Activated CD8-positive, alpha-beta T cell treated with anti-CD3 and anti-CD28 coated beads, Interleukin-2, amount 10 ng/mL, durations not matched to agents 7 days and 5 days (primary cell): ENCODE results near the gene BRI3BP. TPM values are rescaled to one million over a fixed set of nuclear protein-coding genes. Genes with fewer than 3 reads are reported as not detected.

Experiments used
- ATAC-seq: fragments of 150-1000 bp; cut with Tn5 transposase; one replicate; pipeline ENCODE4 v1.10.0; 2021; ENCODE audit warnings: moderate library complexity
- CTCF ChIA-PET: fragments of 350-600 bp; sonication (Branson Sonifier 250); formaldehyde crosslinking; loops from one replicate; lab custom pipeline; 2021; ENCODE audit warnings: antibody characterized with exemption; lab: Charles Lee
- POLR2A ChIA-PET: fragments of 350-600 bp; sonication (Branson Sonifier 250); formaldehyde crosslinking; loops from one replicate; lab custom pipeline; 2021; ENCODE audit warnings: antibody characterized with exemption; lab: Charles Lee
- DNase-seq: peaks from one replicate; pipeline ENCODE4 v3.0.0-alpha.2; 2020
- H3K27ac Mint-ChIP-seq: one replicate; pipeline ENCODE4 v1.8.0; 2021; ENCODE audit warnings: mild to moderate bottlenecking, mixed read lengths
- H3K27me3 Mint-ChIP-seq: one replicate; pipeline ENCODE4 v1.8.0; 2021; ENCODE audit warnings: low read depth, mixed read lengths
- H3K36me3 Mint-ChIP-seq: one replicate; pipeline ENCODE4 v1.8.0; 2021; ENCODE audit warnings: low read depth, mixed read lengths
- H3K4me1 Mint-ChIP-seq: one replicate; pipeline ENCODE4 v1.8.0; 2021; ENCODE audit warnings: low read depth, mixed read lengths
- H3K4me3 Mint-ChIP-seq: one replicate; pipeline ENCODE4 v1.8.0; 2021; ENCODE audit warnings: mild to moderate bottlenecking, mixed read lengths
- H3K9me3 Mint-ChIP-seq: one replicate; pipeline ENCODE4 v1.8.0; 2022; ENCODE audit warnings: mixed read lengths; ENCODE audit not compliant: insufficient read depth
- total RNA-seq, 2 experiments: library from RNA; stranded (reverse); gene quantifications; one replicate each; pipeline ENCODE4 v1.2.3, GENCODE V29; 2021

The BRI3BP gene, protein sequence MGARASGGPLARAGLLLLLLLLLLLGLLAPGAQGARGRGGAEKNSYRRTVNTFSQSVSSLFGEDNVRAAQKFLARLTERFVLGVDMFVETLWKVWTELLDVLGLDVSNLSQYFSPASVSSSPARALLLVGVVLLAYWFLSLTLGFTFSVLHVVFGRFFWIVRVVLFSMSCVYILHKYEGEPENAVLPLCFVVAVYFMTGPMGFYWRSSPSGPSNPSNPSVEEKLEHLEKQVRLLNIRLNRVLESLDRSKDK
- 10 to 100 TPM; 26.5 to 27.0 TPM for total RNA-seq

DNA sequence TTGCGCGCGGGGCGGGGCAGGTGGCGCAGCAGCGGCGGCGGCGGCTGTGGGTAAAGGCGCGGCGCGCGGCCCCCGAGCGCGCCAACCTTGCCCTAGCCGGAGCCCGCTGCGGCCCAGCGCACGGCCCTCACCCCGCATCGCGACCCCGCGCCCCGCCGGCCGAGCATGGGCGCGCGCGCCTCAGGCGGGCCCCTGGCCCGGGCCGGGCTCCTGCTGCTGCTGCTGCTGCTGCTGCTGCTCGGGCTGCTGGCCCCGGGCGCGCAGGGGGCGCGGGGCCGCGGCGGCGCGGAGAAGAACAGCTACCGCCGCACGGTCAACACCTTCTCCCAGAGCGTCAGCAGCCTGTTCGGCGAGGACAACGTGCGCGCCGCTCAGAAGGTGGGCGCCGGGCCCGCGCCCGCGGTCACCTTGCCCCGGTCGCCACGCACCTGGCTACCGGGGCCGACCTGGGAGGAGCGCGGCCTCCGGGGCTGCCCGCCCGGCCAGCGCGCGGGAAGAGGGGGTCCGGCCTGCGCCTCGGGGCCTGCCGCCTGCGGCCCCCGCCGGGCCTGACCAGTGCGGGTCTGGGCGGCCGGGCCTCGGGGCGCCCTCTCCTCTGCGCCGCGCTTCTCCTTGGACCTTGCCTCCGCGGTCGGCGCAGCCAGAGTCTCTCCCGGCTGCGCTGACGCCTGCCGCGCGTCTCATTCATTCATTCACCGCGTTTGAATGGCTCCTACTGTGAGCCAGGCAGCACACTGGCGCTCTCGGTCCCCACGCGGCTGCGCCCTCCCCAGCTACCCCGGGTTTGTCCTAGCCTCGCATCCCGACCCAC lies at the start of gene BRI3BP:
TSS of gene BRI3BP (plus strand) at position 20 of the 811 bp plus-strand sequence. CDS start at position 166, 146 bp downstream.
- Mint-ChIP-seq H3K36me3 (peaks cover 14% of the 10 kb centered on the region), H3K4me3 (peak within 1 kb of the TSS; percentile 92), H3K27me3 (no peaks in the 10 kb centered on the region), H3K9me3 (no peaks in the 10 kb centered on the region), H3K4me1 (peaks cover 32% of the 10 kb centered on the region), H3K27ac (peak within 1 kb of the TSS; percentile 93)
- peak; percentile 43 for DNase-seq
- POLR2A ChIA-PET, result interaction anchor here (0.9 to 3.4 kb wide), 5 partner anchors 56 to 83 kb away, joined by 3 to 13 read pairs (median 3); partner anchors contain the start of gene UBC
- ATAC-seq, result peak; percentile 75
- CTCF ChIA-PET, result interaction anchor here (0.7 to 3.4 kb wide), 11 partner anchors 48 to 87 kb away, joined by 3 to 21 read pairs (median 4); partner anchors contain the start of gene AACS

DNA sequence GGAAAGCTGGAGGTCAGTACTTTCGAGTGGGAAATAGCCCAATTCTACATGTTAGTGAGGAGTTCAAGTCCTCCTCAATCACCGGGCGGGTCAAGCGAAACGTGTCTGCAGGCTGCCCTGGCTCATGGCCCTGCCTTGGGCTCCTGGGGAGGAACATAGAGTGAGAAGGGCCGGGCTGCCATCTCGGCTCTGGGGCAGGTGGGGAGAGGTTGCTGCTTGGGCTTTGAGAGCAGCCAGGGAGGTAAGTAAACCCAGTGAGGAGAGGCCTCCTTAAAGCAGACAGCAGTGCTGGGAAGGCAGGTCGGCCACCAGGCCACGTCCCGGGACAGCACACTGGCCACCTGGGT lies 47.0 kb upstream of the BRI3BP start:
- POLR2A ChIA-PET, result interaction anchor here (0.7 kb wide), 1 partner anchor 47 kb away, joined by 3 read pairs; no protein-coding TSS in a partner anchor
- H3K27me3 Mint-ChIP-seq, result no peaks in the 10 kb centered on the region
- DNase-seq (no peak), ATAC-seq (no peak)
- H3K4me3 Mint-ChIP-seq, result no peak overlapping the region
- CTCF ChIA-PET, result no interaction called here
- H3K9me3 Mint-ChIP-seq, result no peaks in the 10 kb centered on the region
- H3K4me1 Mint-ChIP-seq, result peaks cover 5% of the 10 kb centered on the region
- H3K27ac Mint-ChIP-seq, result no peak overlapping the region
- peaks cover 25% of the 10 kb centered on the region for H3K36me3 Mint-ChIP-seq

DNA sequence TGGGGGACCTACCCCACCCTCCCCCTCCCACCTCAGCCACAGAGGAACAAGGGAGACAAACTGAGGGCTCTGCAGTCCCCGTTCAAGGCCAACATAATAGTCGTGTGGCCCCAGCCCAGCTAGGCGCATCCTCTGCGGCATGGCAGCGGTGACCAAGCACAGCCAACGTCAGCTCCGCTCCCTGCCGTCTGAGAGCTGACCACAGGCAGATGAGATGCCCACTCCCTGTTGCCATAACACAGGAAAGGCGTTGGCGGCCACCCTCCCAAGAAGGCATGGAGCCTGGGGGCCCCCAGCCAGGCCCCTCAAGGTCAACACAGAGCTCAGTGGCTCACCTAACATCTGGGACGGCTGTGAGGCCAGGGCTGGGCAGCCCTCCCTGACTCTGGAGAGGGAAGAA lies 46.4 kb upstream of the BRI3BP start:
- H3K4me3 Mint-ChIP-seq, result no peak overlapping the region
- peaks cover 2% of the 10 kb centered on the region for H3K4me1 Mint-ChIP-seq
- ChIA-PET CTCF (no interaction called here), POLR2A (interaction anchor here (0.6 kb wide), 1 partner anchor 32 kb away, joined by 3 read pairs; the partner anchor contains the start of gene UBC)
- no peaks in the 10 kb centered on the region for H3K9me3 Mint-ChIP-seq
- H3K36me3 Mint-ChIP-seq, result peaks cover 28% of the 10 kb centered on the region
- no peaks in the 10 kb centered on the region for H3K27me3 Mint-ChIP-seq
- ATAC-seq, result peak; percentile 21
- no peak for DNase-seq
- no peak overlapping the region for H3K27ac Mint-ChIP-seq

DNA sequence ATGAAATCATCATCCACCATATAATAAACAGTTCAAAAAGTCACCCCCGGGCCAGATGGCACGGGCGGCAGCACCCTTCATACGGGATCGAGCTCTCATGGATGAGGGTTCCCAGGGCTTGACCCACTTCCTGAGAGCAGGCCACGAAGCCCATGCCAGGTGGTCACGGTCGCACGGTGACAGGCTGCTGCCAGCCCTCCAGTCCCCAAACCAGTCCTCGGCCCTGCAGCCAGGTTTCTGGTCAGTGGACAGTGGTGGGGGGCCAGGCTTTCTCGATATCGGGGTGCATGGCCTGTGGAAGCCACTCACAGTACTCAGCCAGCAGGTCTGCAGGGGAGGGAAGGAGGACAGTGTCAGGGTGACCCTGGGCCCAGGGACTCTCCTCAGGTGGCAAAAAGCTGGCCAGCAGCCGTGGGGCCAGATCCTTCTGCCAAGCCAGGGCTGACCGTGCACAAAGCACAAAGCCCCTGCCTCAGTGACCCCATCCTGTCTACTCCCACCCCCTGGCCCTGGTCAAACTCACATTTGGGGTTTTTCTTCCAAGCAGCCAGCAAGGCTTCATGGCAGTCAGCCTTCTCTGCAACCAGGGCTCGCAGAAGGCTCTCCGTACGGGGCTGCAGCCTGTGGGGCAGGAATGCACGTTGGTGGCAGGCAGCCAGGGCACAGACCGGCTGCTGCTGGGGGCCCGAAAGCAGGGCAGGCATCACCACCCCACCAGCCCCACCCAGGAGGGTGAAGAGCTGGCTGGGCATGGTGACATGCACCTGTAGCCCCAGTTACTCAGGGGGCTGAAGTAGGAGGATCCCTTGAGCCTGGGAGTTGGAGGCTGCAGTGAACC lies 45.7 kb upstream of the BRI3BP start:
- Mint-ChIP-seq H3K27ac (no peak overlapping the region), H3K4me3 (no peak overlapping the region), H3K27me3 (no peaks in the 10 kb centered on the region), H3K9me3 (no peaks in the 10 kb centered on the region), H3K36me3 (peaks cover 25% of the 10 kb centered on the region), H3K4me1 (no peaks in the 10 kb centered on the region)
- ChIA-PET POLR2A (interaction anchor here (0.6 kb wide), 1 partner anchor 33 kb away, joined by 3 read pairs; the partner anchor contains the start of gene UBC), CTCF (interaction anchor here (1.3 kb wide), 1 partner anchor 7 kb away, joined by 4 read pairs; no protein-coding TSS in a partner anchor)
- no peak for DNase-seq
- no peak for ATAC-seq

DNA sequence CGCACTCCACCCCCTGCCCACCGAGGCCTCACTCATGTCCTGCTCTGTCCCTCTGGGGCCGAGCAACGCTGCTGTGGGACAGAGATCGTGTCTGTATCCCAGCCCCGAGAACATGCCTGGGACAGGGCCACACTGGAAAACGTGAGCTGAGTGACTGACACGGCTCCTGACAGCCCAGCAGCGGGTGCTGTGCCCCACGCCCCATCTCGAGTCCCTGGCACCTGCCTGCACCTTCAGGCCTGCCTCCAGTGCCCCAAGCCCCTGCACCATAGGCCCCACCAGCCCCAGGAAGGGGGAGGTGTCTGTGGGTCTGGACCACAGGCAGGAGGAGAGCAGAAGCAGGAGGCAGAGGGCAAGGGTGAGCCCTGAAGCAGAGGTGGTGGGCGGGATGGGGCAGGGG lies 44.4 kb upstream of the BRI3BP start:
- H3K4me1 Mint-ChIP-seq, result no peaks in the 10 kb centered on the region
- H3K9me3 Mint-ChIP-seq, result no peaks in the 10 kb centered on the region
- H3K27ac Mint-ChIP-seq, result no peak overlapping the region
- H3K36me3 Mint-ChIP-seq, result peaks cover 27% of the 10 kb centered on the region
- no peaks in the 10 kb centered on the region for H3K27me3 Mint-ChIP-seq
- ATAC-seq (no peak), DNase-seq (no peak)
- CTCF ChIA-PET, result interaction anchor here (1.3 kb wide), 1 partner anchor 9 kb away, joined by 4 read pairs; no protein-coding TSS in a partner anchor
- POLR2A ChIA-PET, result no interaction called here
- no peak overlapping the region for H3K4me3 Mint-ChIP-seq

DNA sequence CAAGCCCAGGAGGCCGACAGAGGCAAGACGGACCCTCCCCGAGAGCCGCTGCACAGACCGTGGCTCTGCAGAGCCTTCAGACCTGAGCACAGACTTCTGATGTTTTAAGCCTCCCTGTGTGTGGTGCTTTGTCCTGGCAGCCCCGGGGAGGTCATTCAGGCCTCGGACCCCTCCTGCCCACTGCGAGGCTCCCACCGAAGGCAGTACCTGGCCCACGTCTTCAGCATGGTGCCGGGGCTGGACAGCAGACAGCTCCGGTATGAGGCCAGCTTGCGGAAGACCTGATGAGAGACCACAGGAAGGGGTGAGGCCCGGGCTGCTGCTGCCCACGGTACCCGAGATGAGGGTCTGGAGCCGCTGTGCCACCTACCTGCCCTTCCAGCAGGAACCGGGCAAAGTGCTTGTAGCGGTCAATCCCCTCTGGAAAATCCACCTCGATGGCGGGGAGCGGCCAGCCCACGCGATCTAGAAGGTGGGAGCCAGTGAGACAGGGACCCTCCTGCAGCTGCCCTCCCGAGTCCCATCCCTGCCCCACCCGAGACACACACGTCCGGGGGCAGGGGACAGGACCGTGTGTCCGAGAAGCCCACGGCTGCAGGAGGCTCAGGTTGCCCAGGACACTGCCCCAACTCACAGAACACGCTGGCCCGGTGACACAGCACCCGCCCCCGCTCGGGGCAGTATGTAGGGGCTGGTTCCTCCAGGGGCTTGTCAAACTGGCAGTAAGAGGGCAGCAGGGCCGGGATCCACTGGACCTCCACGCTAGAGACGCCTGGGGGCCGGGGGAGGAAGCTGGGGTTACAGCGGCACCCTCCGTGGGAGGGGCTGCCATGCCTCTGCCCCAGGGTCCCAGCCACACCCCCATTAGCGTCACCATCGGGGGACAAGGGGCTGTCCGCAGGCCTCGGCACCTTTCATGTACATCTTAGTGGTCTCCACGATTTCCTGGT lies 43.4 kb upstream of the BRI3BP start:
- Mint-ChIP-seq H3K36me3 (peaks cover 25% of the 10 kb centered on the region), H3K9me3 (no peaks in the 10 kb centered on the region), H3K27me3 (no peaks in the 10 kb centered on the region), H3K4me1 (no peaks in the 10 kb centered on the region), H3K4me3 (no peak overlapping the region), H3K27ac (no peak overlapping the region)
- DNase-seq (no peak), ATAC-seq (no peak)
- CTCF ChIA-PET, result no interaction called here
- POLR2A ChIA-PET, result no interaction called here

DNA sequence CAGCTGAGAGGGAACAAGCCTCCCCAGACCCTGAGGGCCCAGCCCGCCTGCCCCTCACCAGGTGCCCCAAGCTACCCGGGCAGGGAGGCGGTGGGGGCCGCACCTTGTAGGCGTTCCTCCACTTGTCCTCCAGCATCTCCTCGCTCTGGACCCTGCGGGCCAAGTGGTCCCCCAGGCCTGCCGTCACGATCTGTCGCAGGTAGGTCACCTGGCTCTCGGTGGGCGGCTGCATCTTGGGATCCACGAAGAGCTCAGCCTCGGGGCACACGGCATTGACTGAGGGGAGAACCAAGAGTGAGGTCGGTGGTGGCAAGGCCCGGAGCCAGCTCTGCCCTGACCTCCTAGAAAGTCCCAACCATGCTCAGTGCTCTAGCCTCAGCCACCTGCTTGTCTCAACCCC lies 41.1 kb upstream of the BRI3BP start:
- no peaks in the 10 kb centered on the region for H3K9me3 Mint-ChIP-seq
- ChIA-PET POLR2A (no interaction called here), CTCF (no interaction called here)
- ATAC-seq (no peak), DNase-seq (no peak)
- no peaks in the 10 kb centered on the region for H3K27me3 Mint-ChIP-seq
- no peak overlapping the region for H3K4me3 Mint-ChIP-seq
- H3K4me1 Mint-ChIP-seq, result no peaks in the 10 kb centered on the region
- no peak overlapping the region for H3K27ac Mint-ChIP-seq
- peaks cover 34% of the 10 kb centered on the region for H3K36me3 Mint-ChIP-seq

DNA sequence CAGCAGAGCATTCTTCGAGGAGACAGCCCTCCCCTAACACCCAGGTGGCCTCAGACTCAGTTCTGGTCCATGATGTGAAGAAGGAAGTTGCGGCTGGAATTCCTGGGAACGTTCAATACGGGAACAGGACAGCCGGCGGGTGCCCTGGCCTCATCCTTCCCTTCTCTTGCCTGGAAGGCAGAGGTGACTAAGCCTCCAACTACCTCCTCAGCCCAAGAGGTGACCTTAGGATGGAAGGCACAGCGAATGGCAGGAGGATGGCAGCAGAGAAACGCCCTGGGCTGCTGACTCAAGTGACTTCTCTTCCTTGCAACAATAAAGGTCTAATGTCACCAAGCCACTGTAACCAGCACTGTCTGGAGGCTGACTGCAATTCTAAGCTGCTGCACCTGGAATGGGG lies 40.6 kb upstream of the BRI3BP start:
- H3K27ac Mint-ChIP-seq, result no peak overlapping the region
- ChIA-PET CTCF (interaction anchor here (1.1 kb wide), 1 partner anchor 12 kb away, joined by 3 read pairs; no protein-coding TSS in a partner anchor), POLR2A (no interaction called here)

DNA sequence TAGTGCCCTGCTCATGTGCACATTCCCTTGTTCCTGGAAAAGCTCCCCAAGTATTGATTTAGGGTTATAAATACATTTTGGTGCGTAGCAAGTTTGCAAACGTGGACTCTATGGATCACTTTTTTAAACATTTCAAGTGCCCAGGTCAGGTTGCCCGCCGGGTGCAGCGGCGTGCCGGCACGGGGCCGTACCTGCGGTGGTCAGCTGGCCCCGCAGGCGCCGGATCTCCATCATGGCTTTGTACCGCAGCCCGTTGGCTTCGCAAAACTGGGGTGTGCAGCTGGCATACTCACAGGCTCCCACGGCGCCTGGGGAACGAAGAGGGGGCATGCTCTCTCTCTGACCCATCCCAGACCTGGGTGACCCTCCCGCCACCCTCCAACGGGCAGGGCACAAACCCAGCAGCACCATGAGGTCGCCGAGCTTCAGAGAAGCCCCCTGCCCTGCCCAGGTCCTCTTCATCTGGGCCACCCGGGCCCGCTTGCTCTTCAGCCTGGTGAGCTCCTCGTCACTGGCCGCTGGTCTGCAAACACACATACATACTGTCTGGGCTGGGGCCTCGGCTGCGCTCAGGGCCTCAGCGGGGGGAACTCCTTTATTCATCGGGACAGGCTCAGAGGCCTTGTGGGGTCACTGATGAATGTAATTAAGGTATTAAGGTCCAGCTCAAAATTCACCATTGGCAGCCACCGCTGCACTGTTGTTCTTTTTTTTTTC lies 39.6 kb upstream of the BRI3BP start:
- Mint-ChIP-seq H3K36me3 (peaks cover 40% of the 10 kb centered on the region), H3K4me3 (no peak overlapping the region), H3K27me3 (no peaks in the 10 kb centered on the region), H3K27ac (no peak overlapping the region), H3K9me3 (no peaks in the 10 kb centered on the region), H3K4me1 (no peaks in the 10 kb centered on the region)
- no peak for DNase-seq
- ChIA-PET CTCF (interaction anchor here (1.1 to 1.9 kb wide), 2 partner anchors 13 to 47 kb away, joined by 3 to 6 read pairs; no protein-coding TSS in a partner anchor), POLR2A (no interaction called here)
- no peak for ATAC-seq

More for the DNA sequence above, 40.6 kb upstream of the BRI3BP start:
- Mint-ChIP-seq H3K4me1 (no peaks in the 10 kb centered on the region), H3K9me3 (no peaks in the 10 kb centered on the region), H3K36me3 (peaks cover 35% of the 10 kb centered on the region), H3K27me3 (no peaks in the 10 kb centered on the region), H3K4me3 (no peak overlapping the region)
- DNase-seq (no peak), ATAC-seq (no peak)

DNA sequence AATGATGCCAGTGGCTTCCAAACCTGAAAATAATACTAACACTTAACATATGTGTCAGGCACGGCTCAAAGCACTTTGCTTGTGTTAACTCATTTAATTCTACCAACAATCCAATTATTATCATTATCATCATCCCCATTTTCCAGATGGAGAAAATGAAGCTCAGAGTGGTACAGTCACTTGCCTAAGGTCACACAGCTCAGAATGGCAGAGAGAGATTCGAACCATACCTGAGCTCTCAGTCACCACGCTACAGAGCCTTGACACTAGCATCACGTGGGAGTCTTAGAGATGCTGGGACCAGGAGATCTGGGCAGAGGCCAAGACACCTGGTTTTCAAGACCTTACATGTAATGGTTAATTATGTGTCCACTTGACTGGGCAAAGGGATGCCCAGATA lies 38.7 kb upstream of the BRI3BP start:
- no peak overlapping the region for H3K4me3 Mint-ChIP-seq
- H3K27me3 Mint-ChIP-seq, result no peaks in the 10 kb centered on the region
- H3K4me1 Mint-ChIP-seq, result no peaks in the 10 kb centered on the region
- CTCF ChIA-PET, result interaction anchor here (1.5 to 1.9 kb wide), 2 partner anchors 14 to 48 kb away, joined by 6 to 11 read pairs; no protein-coding TSS in a partner anchor
- DNase-seq (no peak), ATAC-seq (no peak)
- H3K9me3 Mint-ChIP-seq, result no peaks in the 10 kb centered on the region
- POLR2A ChIA-PET, result no interaction called here
- H3K36me3 Mint-ChIP-seq, result peaks cover 43% of the 10 kb centered on the region
- no peak overlapping the region for H3K27ac Mint-ChIP-seq
